ENCODE measurements around the gene RASAL2. TPM values are rescaled to one million over a fixed set of nuclear protein-coding genes. Genes with fewer than 3 reads are reported as not detected.

The RASAL2 gene
- total and polyA plus RNA-seq, 2 of the 13 experiments (the other 11 are each of a cell fraction or from before 2014, with no cell fraction given) = 5.4 to 5.9 TPM

DNA sequence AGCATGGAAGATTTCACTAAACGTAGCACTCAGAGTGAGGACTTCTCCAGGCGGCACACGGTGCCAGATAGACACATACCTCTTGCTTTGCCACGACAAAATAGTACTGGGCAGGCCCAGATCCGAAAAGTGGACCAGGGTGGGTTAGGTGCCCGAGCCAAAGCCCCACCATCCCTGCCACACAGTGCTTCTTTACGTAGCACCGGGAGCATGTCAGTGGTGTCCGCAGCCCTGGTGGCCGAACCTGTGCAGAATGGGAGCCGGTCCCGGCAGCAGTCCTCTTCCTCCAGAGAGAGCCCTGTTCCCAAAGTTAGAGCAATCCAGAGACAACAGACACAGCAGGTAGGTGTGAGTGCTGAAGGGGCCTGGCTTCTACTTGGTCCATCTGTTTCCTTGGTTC is 364.3 kb downstream of the RASAL2 start:
- no peaks in the 10 kb centered on the region for H3K79me2 ChIP-seq (ENCODE audit: insufficient read depth, low read length)
- H2AFZ ChIP-seq (ENCODE audit: low read length) = no peak overlapping the region
- H3K4me3 ChIP-seq (replicated peaks in 1 of 3; ENCODE audit: insufficient read depth in 1 of 3, low read depth in 2 of 3, low read length in 3 of 3) = no peak overlapping the region
- H3K27me3 ChIP-seq (ENCODE audit: control insufficient read depth in 1 of 2, insufficient read depth in 2 of 2, low read length in 2 of 2) = no peaks in the 10 kb centered on the region
- POLR2A ChIA-PET = no interaction called here
- 0 out of 5 replicates have a peak, but pooled peaks cover 0 to 3% of the 10 kb centered on the region in 2 experiments for H3K36me3 ChIP-seq (replicated peaks in 1 of 2; ENCODE audit: control insufficient read depth in 1 of 2, insufficient read depth in 2 of 2, low read length in 2 of 2)
- no peak overlapping the region for H3K27ac ChIP-seq (ENCODE audit: extremely low read length, insufficient read depth, low read length)
- no peak for FAIRE-seq
- no peaks in the 10 kb centered on the region for H4K20me1 ChIP-seq (ENCODE audit: insufficient read depth, low read length)
- in situ Hi-C loops (cut with HindIII; ENCODE audit: extremely low pct_ligation_motif_present, low pct_unique_long_range_greater_than_20kb) = no loop called here
- H3K4me2 ChIP-seq (ENCODE audit: low read depth, low read length) = no peak overlapping the region
- TF ChIP-seq, protein P1, sequence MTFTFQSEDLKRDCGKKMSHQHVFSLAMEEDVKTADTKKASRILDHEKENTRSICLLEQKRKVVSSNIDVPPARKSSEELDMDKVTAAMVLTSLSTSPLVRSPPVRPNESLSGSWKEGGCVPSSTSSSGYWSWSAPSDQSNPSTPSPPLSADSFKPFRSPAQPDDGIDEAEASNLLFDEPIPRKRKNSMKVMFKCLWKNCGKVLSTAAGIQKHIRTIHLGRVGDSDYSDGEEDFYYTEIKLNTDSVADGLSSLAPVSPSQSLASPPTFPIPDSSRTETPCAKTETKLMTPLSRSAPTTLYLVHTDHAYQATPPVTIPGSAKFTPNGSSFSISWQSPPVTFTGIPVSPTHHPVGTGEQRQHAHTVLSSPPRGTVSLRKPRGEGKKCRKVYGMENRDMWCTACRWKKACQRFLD (CRISPR knock-in tag; IDR thresholded peaks at IDR 0.05; ENCODE audit: borderline replicate concordance) = no peak
- TF ChIP-seq TARDBP (CRISPR knock-in tag; IDR thresholded peaks at IDR 0.05) (no peak), HOXD1 (CRISPR knock-in tag; IDR thresholded peaks at IDR 0.05) (no peak), ZNF549 (CRISPR knock-in tag; IDR thresholded peaks at IDR 0.05) (no peak), ZNF7 (CRISPR knock-in tag; IDR thresholded peaks at IDR 0.05) (no peak)
- WGBS (ENCODE audit: low lambda C conversion rate) = 98% methylated on average over 6 of the region's 12 CpGs
- no peak for ATAC-seq
- CTCF ChIA-PET (ENCODE audit: low intra/inter-chr PET ratio, low total read pairs) = no interaction called here
- DNase-seq (ENCODE audit: low spot score) = no peak
- H3K9ac ChIP-seq (ENCODE audit: insufficient read depth, low read depth, low read length) = no peak overlapping the region
- intact Hi-C loops (cut with micrococcal nuclease; ENCODE audit: unreplicated experiment) = loop anchor here (10.0 kb wide), 1 partner anchor 93 kb away; no protein-coding TSS in a partner anchor
- BruUV-seq (replicated peaks) = no TSS peak
- no peaks in the 10 kb centered on the region for H3K9me3 ChIP-seq (ENCODE audit: low read length)
- peaks cover 8% of the 10 kb centered on the region; the same call in 1 of the 2 replicates for H3K4me1 ChIP-seq (ENCODE audit: insufficient read depth, low read length)

DNA sequence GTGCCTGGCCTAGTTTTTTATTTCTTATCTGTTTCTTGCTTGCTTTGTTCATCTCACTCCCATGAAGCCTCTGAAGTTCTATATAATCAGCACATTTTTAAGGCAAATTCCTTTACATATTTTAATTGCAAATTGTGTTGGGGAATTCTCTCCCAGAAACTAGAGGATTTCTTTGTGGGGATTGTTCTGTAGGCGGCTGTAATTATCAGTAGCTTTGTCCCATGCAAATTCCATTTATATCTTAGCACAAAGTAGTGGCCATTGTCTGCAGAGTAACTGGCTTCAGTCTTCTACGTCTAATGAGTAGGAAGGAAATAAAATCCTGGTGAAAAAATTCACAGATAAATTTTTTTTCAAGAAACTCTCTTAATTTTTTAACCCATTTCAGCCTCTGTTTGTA is 367.2 kb downstream of the RASAL2 start:
- intact Hi-C loops (cut with micrococcal nuclease; ENCODE audit: unreplicated experiment) = no loop called here
- 96% methylated on average over 2 of the region's 2 CpGs for WGBS (ENCODE audit: low lambda C conversion rate)
- FAIRE-seq = no peak

More for the DNA sequence above, 367.2 kb downstream of the RASAL2 start:
- ATAC-seq = no peak
- H3K4me1 ChIP-seq (ENCODE audit: insufficient read depth, low read length) = no peaks in the 10 kb centered on the region
- H3K79me2 ChIP-seq (ENCODE audit: insufficient read depth, low read length) = no peaks in the 10 kb centered on the region
- H3K36me3 ChIP-seq (replicated peaks in 1 of 2; ENCODE audit: control insufficient read depth in 1 of 2, insufficient read depth in 2 of 2, low read length in 2 of 2) = peaks cover 0 to 3% of the 10 kb centered on the region in 2 experiments; a peak in 1 of 5 replicates
- H3K4me2 ChIP-seq (ENCODE audit: low read depth, low read length) = no peak overlapping the region
- no peaks in the 10 kb centered on the region for H4K20me1 ChIP-seq (ENCODE audit: insufficient read depth, low read length)
- no peak overlapping the region for H3K9ac ChIP-seq (ENCODE audit: insufficient read depth, low read depth, low read length)
- H2AFZ ChIP-seq (ENCODE audit: low read length) = no peak overlapping the region
- no peak overlapping the region for H3K27ac ChIP-seq (ENCODE audit: extremely low read length, insufficient read depth, low read length)
- in situ Hi-C loops (cut with HindIII; ENCODE audit: extremely low pct_ligation_motif_present, low pct_unique_long_range_greater_than_20kb) = no loop called here
- no peaks in the 10 kb centered on the region for H3K27me3 ChIP-seq (ENCODE audit: control insufficient read depth in 1 of 2, insufficient read depth in 2 of 2, low read length in 2 of 2)
- DNase-seq (ENCODE audit: low spot score) = no peak
- H3K4me3 ChIP-seq (replicated peaks in 1 of 3; ENCODE audit: insufficient read depth in 1 of 3, low read depth in 2 of 3, low read length in 3 of 3) = no peak overlapping the region
- no TSS peak for BruUV-seq (replicated peaks)
- ChIA-PET POLR2A (no interaction called here), CTCF (ENCODE audit: low intra/inter-chr PET ratio, low total read pairs) (no interaction called here)
- no peaks in the 10 kb centered on the region for H3K9me3 ChIP-seq (ENCODE audit: low read length)
- TF ChIP-seq NFKB2 (CRISPR knock-in tag; IDR thresholded peaks at IDR 0.05; ENCODE audit: borderline replicate concordance) (no peak), PCBP1 (IDR thresholded peaks at IDR 0.05; ENCODE audit: borderline replicate concordance, low read depth, low read length) (no peak)
- TF ChIP-seq, protein P2, sequence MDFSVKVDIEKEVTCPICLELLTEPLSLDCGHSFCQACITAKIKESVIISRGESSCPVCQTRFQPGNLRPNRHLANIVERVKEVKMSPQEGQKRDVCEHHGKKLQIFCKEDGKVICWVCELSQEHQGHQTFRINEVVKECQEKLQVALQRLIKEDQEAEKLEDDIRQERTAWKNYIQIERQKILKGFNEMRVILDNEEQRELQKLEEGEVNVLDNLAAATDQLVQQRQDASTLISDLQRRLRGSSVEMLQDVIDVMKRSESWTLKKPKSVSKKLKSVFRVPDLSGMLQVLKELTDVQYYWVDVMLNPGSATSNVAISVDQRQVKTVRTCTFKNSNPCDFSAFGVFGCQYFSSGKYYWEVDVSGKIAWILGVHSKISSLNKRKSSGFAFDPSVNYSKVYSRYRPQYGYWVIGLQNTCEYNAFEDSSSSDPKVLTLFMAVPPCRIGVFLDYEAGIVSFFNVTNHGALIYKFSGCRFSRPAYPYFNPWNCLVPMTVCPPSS (IDR thresholded peaks at IDR 0.05) = no peak

All from HepG2 (cell line).